NCI-H82 treated with DMSO at 0.1 percent for 48 hours (cell line): Measurements from ENCODE around the gene GRID1.

Source experiments
- DNase-seq: peaks from one replicate; lab custom pipeline; 2025; ENCODE audit not compliant: unreplicated experiment; lab: John Stamatoyannopoulos, UW

GRID1 gene

DNA sequence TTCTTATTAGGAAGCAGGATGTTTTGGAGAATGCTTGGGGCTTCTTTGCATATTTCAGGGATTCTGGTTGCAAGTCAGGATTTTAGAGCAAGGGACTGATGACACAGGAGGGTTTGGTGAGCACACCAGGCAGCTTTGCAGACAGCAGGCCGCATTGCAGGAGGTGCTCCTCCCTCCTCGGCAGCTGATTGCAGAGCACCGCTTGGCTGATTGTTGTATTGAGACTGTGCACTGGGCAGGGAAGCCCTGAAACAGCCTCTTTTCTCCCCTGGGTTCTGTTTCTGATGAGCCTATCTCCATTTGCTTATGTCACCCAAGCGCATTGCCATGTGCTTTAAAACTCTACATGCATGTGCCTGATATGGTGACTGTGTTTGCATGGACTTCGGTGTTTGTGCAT, 769.6 kb downstream of the GRID1 start:
- no peak for DNase-seq

DNA sequence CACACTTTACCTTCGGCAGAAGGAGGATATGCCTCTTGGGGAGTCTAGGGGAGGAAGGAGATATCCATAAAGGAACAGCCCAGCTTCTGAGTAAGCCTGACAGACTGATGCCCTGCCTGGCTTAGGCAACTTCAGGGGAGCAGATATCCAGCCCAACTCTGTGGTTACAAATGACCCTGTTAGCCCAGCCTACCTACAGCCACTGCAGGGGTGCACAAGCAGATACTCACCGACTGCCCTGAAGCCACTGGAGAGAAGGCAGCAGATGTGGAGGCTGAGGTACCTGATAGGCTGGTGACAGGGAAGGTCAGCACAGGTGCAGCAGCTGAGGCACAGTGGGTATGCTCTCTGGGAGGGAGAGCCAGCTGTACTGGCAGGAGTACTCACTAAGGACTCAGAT, 770.2 kb downstream of the GRID1 start:
- DNase-seq = no peak

DNA sequence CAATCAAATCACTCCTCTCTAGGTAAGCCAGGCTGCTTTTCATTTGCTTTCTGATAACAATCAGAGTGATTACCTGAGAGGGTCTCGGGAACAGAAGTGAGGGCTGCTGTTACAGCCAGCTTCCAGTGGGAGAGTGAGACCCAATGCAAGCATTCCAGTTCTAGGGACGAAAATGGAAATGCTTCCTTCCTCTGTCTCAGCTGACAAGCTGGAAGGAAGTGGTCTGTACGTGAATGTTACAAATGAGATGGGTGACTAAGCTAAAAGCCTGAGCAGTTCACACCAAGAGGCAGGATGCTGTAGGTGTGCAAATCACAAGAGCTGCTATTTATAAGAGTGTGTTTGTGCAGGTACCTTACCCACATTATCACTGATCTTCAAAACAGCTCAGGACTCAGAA, 772.4 kb downstream of the GRID1 start:
- DNase-seq = no peak

DNA sequence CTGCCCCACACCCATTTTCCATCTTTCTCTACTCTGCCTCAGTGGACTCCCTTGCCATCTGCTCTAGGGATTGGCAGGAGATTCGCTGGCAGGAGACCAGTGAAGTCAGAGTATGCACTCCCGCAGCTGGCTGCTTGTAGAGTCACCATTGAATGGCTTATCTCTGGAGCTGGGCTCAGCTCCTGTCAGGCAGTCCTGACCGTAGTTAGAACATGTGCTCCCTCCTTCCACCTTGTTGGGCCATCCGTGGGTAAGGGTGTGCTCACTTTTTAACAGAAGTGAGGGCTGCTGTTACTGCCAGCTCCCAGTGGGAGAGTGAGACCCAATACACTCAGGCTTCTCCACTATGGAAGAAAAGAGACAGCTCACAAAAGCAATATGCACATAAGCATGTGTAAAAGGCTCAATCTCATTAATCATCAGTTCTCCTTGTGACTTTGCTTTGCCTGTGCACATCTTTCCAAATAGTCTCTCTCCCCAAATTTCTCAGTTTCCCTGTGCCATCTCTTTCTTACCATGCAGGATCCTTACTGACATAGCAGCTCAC, 773.3 kb downstream of the GRID1 start:
- DNase-seq = no peak

DNA sequence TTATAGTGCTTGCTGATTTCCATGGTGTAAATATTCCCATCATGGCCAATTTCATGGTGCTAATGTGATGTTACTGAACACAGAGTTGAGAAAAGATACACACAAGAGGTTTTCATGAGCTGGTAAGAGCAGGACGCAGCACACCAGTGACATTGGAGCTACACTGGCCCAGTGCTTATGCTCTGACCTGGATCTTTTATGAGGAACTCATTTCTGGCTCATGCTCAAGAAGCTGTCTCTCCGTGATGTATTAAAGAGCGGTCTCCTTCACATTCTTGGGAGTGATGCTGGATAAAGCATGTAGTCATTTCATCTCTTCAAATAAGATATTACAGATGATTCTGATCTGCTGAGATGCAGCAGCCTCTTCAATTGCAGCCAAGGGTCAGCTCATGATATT, 785.2 kb downstream of the GRID1 start:
- no peak for DNase-seq

DNA sequence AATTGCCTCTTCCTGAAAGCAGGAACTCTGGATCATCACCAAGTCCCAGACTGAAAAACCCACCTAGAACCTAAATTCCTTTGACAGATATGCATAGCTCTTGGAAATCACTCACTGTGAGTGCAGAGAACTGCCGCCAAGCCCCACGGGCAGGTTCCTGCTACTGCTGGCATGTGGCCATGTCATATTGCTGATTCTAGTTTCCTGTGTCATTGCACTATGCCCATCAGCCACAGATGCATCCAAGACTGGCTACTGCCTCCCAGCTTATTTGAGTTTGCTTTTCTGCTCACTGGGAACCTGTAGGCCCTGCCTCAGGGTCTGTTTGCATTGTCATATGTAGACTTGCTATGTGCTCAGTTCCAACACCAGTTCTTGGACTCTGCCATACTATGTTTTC, 786.0 kb downstream of the GRID1 start:
- no peak for DNase-seq

DNA sequence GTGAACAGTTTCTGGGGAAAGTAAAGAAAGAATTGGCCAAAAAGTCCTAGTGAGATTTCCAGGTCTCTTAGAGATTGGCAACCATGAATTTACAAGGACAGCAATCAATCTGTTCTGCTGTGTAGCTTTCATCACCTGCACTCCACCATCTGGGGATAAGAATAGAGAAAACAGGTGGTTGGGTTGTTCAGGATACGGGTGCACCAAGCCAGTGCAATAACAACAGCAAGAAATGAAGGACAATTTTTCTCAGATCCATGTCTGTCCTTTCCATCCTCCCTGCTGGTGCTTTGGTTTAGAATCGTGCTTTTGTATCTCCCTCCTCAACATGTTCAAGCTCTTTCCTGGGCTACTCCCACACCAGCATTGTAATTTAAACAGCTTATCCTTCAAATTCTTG, 787.7 kb downstream of the GRID1 start:
- DNase-seq = no peak

DNA sequence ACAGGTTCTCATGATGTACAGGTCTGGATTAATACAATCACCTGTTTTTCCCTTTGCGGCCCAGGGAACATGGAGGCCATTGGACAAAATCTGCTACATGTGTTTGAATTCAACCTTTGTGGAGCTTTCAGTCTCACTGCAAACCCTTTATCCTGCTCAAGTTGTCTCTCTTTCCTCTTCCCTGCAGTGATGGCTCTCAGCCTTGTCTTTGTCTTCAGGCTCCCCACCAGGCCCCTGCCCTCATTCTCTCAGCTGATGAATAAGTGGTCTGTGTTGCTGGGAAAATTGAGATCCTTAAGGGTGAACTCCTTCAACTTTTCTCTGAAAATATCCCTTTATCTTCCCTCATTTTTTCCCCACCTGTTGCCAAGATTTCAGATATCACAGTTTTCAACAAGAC, 791.2 kb downstream of the GRID1 start:
- DNase-seq = no peak

DNA sequence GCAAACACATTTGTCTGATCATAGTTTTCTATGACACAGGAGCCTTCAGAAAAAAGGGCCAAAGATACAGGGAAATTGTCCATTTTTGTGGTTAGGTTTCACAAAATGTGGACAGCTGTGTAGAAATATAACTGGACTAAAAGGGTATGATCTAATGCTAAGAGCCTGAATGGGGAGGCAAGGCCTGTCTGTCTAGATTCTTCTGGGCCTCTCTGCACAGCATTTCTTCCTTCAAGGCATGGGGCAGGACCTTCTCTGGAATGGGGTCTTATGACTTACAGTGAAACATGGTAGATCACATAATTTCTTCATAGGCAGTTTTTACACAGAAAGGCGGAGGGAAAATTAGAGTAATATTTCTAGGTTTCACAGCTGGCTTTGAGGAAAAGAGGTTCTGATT, 795.7 kb downstream of the GRID1 start:
- DNase-seq = no peak

DNA sequence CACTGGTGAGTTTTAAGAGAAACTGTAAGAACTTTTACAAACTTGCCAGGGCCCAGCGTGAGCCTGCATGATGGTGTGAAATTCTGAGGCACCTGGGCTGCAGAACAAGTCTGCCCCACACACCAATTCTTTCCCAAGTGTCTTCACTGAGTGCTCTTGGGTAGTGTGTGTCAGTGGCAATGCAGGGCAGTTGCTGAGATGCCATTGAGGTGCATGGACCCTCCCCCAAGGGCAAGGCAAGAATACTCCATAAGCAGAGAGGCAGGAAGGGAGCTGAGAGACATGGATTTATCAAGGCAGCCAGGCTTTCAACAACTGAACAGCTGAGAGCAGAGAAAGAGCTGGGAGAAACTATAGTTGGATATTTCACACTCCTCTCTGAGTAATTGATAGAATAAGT, 801.2 kb downstream of the GRID1 start:
- no peak for DNase-seq

DNA sequence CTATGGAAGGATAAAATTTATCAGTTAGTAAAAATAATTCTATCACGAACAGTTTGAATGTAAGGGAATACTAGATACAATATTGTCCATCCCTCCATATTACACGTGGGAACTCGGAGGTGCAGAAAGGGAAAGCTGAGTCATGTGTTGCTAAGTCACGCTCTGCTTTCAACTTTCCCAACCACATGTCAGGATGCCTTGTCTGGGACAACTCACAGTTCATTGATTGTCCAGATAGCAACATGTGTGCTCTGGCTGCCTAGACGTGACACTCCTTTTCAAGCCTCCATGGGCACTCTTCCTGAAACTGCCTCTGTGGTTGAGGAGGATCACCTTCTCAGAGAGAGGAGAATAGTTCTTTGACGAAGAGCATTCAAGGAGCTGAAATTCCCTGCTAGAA, 808.1 kb downstream of the GRID1 start:
- DNase-seq = no peak

DNA sequence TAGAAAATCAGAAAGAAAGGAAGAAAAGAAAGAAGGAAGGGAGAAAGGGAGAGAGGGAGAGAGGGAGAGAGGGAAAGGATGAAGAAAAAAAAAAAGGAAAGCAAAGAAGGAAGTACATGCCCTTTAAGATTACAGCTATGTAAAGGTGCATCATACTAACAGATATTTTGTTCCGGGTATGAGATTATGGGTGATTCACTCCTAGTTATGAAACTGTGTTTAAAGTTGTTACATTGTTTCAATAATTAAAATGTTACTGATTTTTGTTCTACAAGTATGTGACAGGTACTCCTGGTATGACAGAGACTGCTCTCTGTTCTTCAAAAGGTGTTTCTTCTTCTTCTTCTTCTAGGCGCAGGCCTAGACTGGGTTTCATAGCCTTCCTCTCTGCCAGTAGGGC, 808.9 kb downstream of the GRID1 start:
- no peak for DNase-seq

DNA sequence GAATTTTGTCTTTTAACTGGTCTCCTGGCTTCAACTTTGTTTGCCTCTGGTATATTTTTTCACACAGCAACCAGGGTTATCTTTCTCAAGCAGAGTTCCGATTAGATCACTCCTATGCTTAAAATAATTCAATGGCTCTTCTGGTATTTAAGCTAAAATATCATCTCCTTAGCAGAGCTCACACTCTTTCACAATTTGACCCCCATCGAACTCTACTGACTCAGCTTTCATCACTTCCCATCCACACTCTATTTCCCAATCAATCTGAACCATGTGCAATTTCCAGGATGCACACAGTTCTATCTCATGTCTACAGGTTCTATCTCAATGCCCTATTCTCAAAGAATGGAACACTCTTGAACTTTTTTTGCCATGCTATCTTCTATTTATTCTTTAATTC, 809.5 kb downstream of the GRID1 start:
- no peak for DNase-seq
